Choroid plexus epithelial cell (primary cell): ENCODE data around the gene UGP2.

Experiments used
- DNase-seq: peaks from one replicate; pipeline ENCODE4 v3.0.0-alpha.2; 2010; ENCODE audit warnings: low read depth
- H3K4me3 ChIP-seq: 2 replicates; pipeline ENCODE4 v1.5.1; 2011; ENCODE audit warnings: low read depth, mild to moderate bottlenecking, control low read depth, low read length, moderate library complexity
- TF ChIP-seq, protein P1 (sequence below): conservative IDR thresholded peaks from 2 replicates; pipeline ENCODE4 v1.5.1; 2011; ENCODE audit warnings: low read depth, mild to moderate bottlenecking, control low read depth, inconsistent platforms, low read length, moderate library complexity

UGP2 gene

GRCh38 chr2:63874204-63875130, 32.8 kb downstream of the UGP2 start:
- no peak for DNase-seq
- TF ChIP-seq, protein P1, sequence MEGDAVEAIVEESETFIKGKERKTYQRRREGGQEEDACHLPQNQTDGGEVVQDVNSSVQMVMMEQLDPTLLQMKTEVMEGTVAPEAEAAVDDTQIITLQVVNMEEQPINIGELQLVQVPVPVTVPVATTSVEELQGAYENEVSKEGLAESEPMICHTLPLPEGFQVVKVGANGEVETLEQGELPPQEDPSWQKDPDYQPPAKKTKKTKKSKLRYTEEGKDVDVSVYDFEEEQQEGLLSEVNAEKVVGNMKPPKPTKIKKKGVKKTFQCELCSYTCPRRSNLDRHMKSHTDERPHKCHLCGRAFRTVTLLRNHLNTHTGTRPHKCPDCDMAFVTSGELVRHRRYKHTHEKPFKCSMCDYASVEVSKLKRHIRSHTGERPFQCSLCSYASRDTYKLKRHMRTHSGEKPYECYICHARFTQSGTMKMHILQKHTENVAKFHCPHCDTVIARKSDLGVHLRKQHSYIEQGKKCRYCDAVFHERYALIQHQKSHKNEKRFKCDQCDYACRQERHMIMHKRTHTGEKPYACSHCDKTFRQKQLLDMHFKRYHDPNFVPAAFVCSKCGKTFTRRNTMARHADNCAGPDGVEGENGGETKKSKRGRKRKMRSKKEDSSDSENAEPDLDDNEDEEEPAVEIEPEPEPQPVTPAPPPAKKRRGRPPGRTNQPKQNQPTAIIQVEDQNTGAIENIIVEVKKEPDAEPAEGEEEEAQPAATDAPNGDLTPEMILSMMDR, result no peak
- no peak overlapping the region for H3K4me3 ChIP-seq

- H3K4me3 ChIP-seq, result no peak overlapping the region
- TF ChIP-seq, protein P1, result no peak
- no peak for DNase-seq
Observed at GRCh38 chr2:63875131-63875527, 33.4 kb downstream of the UGP2 start.

GRCh38 chr2:63875559-63876245, 34.0 kb downstream of the UGP2 start:
- H3K4me3 ChIP-seq, result no peak overlapping the region
- no peak for DNase-seq
- TF ChIP-seq, protein P1, result no peak

GRCh38 chr2:63876311-63876710, 34.6 kb downstream of the UGP2 start:
- TF ChIP-seq, protein P1, result no peak
- no peak for DNase-seq

GRCh38 chr2:63878486-63878885, 36.8 kb downstream of the UGP2 start:
- TF ChIP-seq, protein P1, result no peak
- DNase-seq, result no peak
- no peak overlapping the region for H3K4me3 ChIP-seq

More at GRCh38 chr2:63876311-63876710, 34.6 kb downstream of the UGP2 start:
- H3K4me3 ChIP-seq, result no peak overlapping the region

GRCh38 chr2:63879876-63880433, 38.3 kb downstream of the UGP2 start:
- no peak overlapping the region for H3K4me3 ChIP-seq
- no peak for DNase-seq
- TF ChIP-seq, protein P1, result no peak
